ENCODE data around the gene RNF144A. TPM values are rescaled to one million over a fixed set of nuclear protein-coding genes. Genes with fewer than 3 reads are reported as not detected.

The RNF144A gene
- total RNA-seq, 1 donor from 2014 or later, result 1.8 TPM

DNA sequence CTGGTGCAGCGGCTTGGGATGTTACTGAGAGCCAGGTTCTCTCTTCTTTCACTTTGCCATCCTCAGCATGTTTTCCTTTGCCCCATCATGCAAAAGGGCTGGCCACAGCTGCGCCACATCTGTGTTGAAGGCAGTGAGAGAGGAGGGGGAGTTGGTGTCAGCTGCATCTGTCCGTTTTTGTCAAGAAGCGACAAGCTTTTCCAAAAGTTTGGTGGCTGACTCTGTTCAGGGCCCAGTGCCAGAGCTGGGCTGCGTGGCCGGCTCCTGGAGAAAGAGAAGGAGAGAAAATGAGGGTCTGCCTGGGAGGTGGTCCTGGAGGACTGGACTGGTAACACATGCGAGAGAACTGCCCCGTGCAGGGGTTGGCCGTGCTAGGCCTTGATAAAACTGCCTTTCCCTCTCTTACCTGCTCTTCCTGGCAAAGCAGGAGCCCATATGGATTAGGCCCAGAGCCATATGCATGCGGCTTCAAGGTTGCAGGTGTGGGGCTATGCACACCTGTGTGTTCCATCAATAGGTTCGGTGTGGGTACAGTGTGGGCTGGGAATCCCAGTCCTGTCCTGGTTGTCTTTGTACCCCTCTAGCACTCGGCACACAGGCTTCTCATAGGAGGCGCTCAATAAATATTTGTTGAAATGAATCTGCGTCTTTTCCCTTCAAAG, 9.0 kb downstream of the RNF144A start:
- Histone ChIP-seq H3K27me3 (no peaks in the 10 kb centered on the region), H3K9me3 (no peaks in the 10 kb centered on the region), H3K4me1 (peaks cover 0 to 3% of the 10 kb centered on the region in 2 donors), H3K36me3 (no peaks in the 10 kb centered on the region), H3K27ac (no peak overlapping the region), H3K4me3 (no peak overlapping the region)
- no peak for DNase-seq (ENCODE audit: low spot score in 2 of 2)
- TF ChIP-seq, protein P1, sequence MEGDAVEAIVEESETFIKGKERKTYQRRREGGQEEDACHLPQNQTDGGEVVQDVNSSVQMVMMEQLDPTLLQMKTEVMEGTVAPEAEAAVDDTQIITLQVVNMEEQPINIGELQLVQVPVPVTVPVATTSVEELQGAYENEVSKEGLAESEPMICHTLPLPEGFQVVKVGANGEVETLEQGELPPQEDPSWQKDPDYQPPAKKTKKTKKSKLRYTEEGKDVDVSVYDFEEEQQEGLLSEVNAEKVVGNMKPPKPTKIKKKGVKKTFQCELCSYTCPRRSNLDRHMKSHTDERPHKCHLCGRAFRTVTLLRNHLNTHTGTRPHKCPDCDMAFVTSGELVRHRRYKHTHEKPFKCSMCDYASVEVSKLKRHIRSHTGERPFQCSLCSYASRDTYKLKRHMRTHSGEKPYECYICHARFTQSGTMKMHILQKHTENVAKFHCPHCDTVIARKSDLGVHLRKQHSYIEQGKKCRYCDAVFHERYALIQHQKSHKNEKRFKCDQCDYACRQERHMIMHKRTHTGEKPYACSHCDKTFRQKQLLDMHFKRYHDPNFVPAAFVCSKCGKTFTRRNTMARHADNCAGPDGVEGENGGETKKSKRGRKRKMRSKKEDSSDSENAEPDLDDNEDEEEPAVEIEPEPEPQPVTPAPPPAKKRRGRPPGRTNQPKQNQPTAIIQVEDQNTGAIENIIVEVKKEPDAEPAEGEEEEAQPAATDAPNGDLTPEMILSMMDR (IDR thresholded peaks at IDR 0.05), result no peak
- intact Hi-C loops (cut with DNase I), result no loop called here

GRCh38 chr2:6927186-6927585, 10.0 kb downstream of the RNF144A start:
- no peak for DNase-seq (ENCODE audit: low spot score in 2 of 2)
- H3K27ac ChIP-seq, result no peak overlapping the region
- no peaks in the 10 kb centered on the region for H3K36me3 ChIP-seq
- intact Hi-C loops (cut with DNase I), result no loop called here
- TF ChIP-seq, protein P1 (IDR thresholded peaks at IDR 0.05), result no peak
- H3K27me3 ChIP-seq, result no peaks in the 10 kb centered on the region
- no peaks in the 10 kb centered on the region for H3K9me3 ChIP-seq
- H3K4me1 ChIP-seq, result peaks cover 0 to 3% of the 10 kb centered on the region in 2 donors
- H3K4me3 ChIP-seq, result no peak overlapping the region

DNA sequence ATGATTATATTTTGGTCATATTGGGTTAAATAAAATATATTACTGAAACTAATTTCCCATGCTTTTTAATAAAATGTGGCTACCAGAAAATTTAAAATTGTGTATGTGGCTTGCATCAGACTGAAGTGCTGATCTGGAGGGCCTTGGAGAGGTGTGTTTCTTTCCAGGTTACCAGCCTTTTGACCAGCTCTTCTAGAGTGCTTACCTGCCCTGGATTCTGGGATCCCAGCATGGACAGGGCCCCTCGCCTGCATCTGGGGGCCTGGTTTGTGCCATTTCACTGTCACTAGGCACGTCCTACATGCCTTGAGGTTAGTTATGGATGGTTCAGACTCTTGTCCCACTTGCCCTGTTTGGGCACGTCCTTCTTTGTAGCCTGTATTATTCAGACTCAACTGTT, 10.5 kb downstream of the RNF144A start:
- DNase-seq (ENCODE audit: low spot score in 2 of 2), result no peak
- H3K4me3 ChIP-seq, result no peak overlapping the region
- no peak overlapping the region for H3K27ac ChIP-seq
- no peaks in the 10 kb centered on the region for H3K27me3 ChIP-seq
- TF ChIP-seq, protein P1 (IDR thresholded peaks at IDR 0.05), result no peak
- no peaks in the 10 kb centered on the region for H3K36me3 ChIP-seq
- H3K4me1 ChIP-seq, result peaks cover 0 to 3% of the 10 kb centered on the region in 2 donors
- H3K9me3 ChIP-seq, result no peaks in the 10 kb centered on the region
- intact Hi-C loops (cut with DNase I), result no loop called here

DNA sequence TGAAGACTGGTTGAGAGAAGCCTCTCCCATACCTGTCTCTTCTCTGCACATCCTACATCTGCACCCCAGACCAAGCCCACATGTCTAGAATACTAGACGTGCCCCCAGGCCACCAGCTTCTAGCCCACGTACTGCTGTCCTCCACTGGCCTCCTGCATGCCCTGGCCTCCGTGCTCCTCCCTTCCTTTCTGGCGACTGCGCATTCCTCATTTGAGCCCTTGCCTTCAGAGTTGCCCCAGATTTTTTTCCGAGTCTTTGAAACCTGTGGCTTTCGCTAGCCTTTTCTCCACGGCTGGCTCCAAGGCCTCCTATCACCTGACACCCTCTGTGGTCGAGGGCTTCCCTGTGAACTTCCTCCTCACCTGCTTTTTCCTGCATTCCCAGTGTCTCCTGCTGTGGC, 11.2 kb downstream of the RNF144A start:
- no peaks in the 10 kb centered on the region for H3K9me3 ChIP-seq
- peaks cover 0 to 3% of the 10 kb centered on the region in 2 donors for H3K4me1 ChIP-seq
- intact Hi-C loops (cut with DNase I), result no loop called here

DNA sequence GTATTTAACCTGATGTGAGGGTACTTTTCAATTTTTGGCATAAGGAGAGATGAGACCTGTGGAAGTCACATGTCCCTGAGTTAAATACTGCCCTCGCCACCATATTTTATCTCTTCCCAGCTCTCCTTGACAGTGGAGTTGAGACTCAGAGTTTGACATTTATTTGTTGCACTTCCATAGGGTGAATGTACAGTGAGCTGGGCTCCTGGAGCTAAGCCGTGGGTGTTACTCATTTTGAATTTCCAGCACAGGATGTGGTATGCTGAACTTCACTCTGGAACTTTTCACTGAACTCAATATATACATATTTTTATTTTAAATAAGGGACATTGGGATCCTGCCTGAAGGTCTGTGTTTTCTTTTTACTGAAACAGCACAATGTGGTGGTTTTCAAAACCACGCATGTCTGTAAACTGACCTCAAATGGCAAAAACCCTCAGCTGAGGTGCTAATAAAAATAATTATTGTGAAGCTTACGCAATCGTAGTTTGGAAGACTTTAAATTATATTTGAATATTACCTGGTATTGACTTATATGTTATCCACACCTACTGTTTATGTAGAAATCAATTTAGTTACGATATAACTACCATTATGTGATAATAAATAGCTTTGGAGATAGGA, 12.1 kb downstream of the RNF144A start:
- no peak for DNase-seq (ENCODE audit: low spot score in 2 of 2)
- H3K9me3 ChIP-seq, result no peaks in the 10 kb centered on the region
- intact Hi-C loops (cut with DNase I), result no loop called here

More for the DNA sequence above, 11.2 kb downstream of the RNF144A start:
- no peak for DNase-seq (ENCODE audit: low spot score in 2 of 2)
- TF ChIP-seq, protein P1 (IDR thresholded peaks at IDR 0.05), result no peak
- H3K36me3 ChIP-seq, result no peaks in the 10 kb centered on the region
- H3K27me3 ChIP-seq, result no peaks in the 10 kb centered on the region
- no peak overlapping the region for H3K4me3 ChIP-seq
- no peak overlapping the region for H3K27ac ChIP-seq

More for the DNA sequence above, 12.1 kb downstream of the RNF144A start:
- Histone ChIP-seq H3K4me1 (peaks cover 0 to 3% of the 10 kb centered on the region in 2 donors), H3K27ac (no peak overlapping the region), H3K36me3 (no peaks in the 10 kb centered on the region), H3K27me3 (no peaks in the 10 kb centered on the region), H3K4me3 (no peak overlapping the region)
- TF ChIP-seq, protein P1 (IDR thresholded peaks at IDR 0.05), result no peak

All from ascending aorta (tissue), 2 donors.